ENCODE results near the gene UGT1A1.

Gene UGT1A1

GRCh38 chr2:233817361-233817911 is 57.4 kb downstream of the UGT1A1 start:
- no peak for DNase-seq (ENCODE audit: low read depth)

GRCh38 chr2:233817995-233818638 is 58.0 kb downstream of the UGT1A1 start:
- DNase-seq (ENCODE audit: low read depth), result no peak

GRCh38 chr2:233818639-233819621 is 58.9 kb downstream of the UGT1A1 start:
- DNase-seq (ENCODE audit: low read depth), result no peak

GRCh38 chr2:233819884-233820773 is 60.1 kb downstream of the UGT1A1 start:
- no peak for DNase-seq (ENCODE audit: low read depth)

- DNase-seq (ENCODE audit: low read depth), result no peak
Observed at GRCh38 chr2:233820774-233821105, 60.7 kb downstream of the UGT1A1 start.

GRCh38 chr2:233821196-233821595 is 61.1 kb downstream of the UGT1A1 start:
- no peak for DNase-seq (ENCODE audit: low read depth)

- DNase-seq (ENCODE audit: low read depth), result no peak
Observed at GRCh38 chr2:233821709-233822100, 61.6 kb downstream of the UGT1A1 start.

- DNase-seq (ENCODE audit: low read depth), result no peak
Observed at GRCh38 chr2:233822101-233822771, 62.2 kb downstream of the UGT1A1 start.
